Measurements from ENCODE around the gene TMEM272. TPM values are rescaled to one million over a fixed set of nuclear protein-coding genes. Genes with fewer than 3 reads are reported as not detected.

TMEM272 gene
- total RNA-seq, 1 experiment from 2014 or later, result 0.17 TPM

- H3K27me3 ChIP-seq (ENCODE audit: insufficient read depth, low read length), result peaks cover 6% of the 10 kb centered on the region; the same call in 1 of the 2 replicates
- H3K27ac ChIP-seq (ENCODE audit: low read depth, low read length), result no peak overlapping the region
- peaks cover 0 to 16% of the 10 kb centered on the region in 2 experiments; a peak in 3 of 4 replicates for H3K4me1 ChIP-seq (ENCODE audit: control insufficient read depth in 1 of 2, insufficient read depth in 2 of 2, low read length in 2 of 2)
- POLR2A ChIA-PET, result interaction anchor here (0.9 kb wide), 1 partner anchor 15 kb away, joined by 3 read pairs; no protein-coding TSS in a partner anchor
- BruUV-seq (replicated peaks), result no TSS peak
- no peaks in the 10 kb centered on the region for H4K20me1 ChIP-seq (ENCODE audit: insufficient read depth)
- no peaks in the 10 kb centered on the region for H3K79me2 ChIP-seq (ENCODE audit: insufficient read depth, low read length)
- no peak overlapping the region for H3K4me3 ChIP-seq (replicated peaks in 1 of 2; ENCODE audit: low read depth in 1 of 2, low read length in 2 of 2)
- H3K9me3 ChIP-seq (ENCODE audit: control insufficient read depth in 1 of 2, insufficient read depth in 1 of 2, low read depth in 1 of 2, low read length in 2 of 2), result no peaks in the 10 kb centered on the region
- no peak for ATAC-seq
- no peaks in the 10 kb centered on the region for H3K36me3 ChIP-seq (ENCODE audit: control insufficient read depth in 1 of 2, insufficient read depth in 2 of 2, low read length in 2 of 2)
- no peak for DNase-seq (ENCODE audit: low read depth, low spot score)
- intact Hi-C loops (cut with micrococcal nuclease), result no loop called here
- CTCF ChIA-PET, result no interaction called here
- RAD21 ChIA-PET (ENCODE audit: low non-redundant PET in 1 of 2, low total read pairs in 2 of 2, uncharacterized antibody in 2 of 2, unreplicated experiment in 2 of 2), result no interaction called here
- H3K9ac ChIP-seq (ENCODE audit: low read length), result no peak overlapping the region
- H3K4me2 ChIP-seq (ENCODE audit: low read length), result no peak overlapping the region
- H3K9me2 ChIP-seq (ENCODE audit: insufficient read depth), result no peaks in the 10 kb centered on the region
- H2AFZ ChIP-seq (ENCODE audit: low read depth, low read length, poor library complexity, severe bottlenecking), result no peak overlapping the region
- TF ChIP-seq CBX3 (IDR thresholded peaks at IDR 0.05; ENCODE audit: low read depth) (no peak), JUND (IDR thresholded peaks at IDR 0.05) (no peak)
Measured at GRCh38 chr13:51820016-51820597, 24.9 kb downstream of the TMEM272 start.

DNA sequence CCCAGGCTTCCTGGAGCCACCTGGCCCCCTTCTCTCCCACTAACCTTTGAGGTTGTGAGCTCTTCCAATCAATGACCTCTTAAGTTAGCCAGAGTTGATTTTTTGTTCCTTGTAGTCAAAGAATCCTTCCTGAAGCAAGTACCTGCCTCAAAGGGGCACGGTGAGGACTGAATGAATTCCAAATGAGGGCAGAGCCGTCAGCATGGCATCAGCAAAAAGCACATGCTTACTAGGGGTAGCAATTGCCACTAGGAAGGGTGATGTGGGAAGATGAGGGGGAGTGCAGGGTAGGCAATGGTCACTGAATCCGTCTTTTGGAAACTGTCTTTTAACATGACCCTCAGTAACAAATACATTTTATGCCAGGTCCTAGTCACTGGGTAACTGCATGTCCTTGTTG, 25.4 kb downstream of the TMEM272 start:
- H3K27me3 ChIP-seq (ENCODE audit: insufficient read depth, low read length), result peaks cover 6% of the 10 kb centered on the region; the same call in 1 of the 2 replicates
- intact Hi-C loops (cut with micrococcal nuclease), result no loop called here
- no peaks in the 10 kb centered on the region for H4K20me1 ChIP-seq (ENCODE audit: insufficient read depth)
- no peaks in the 10 kb centered on the region for H3K9me3 ChIP-seq (ENCODE audit: control insufficient read depth in 1 of 2, insufficient read depth in 1 of 2, low read depth in 1 of 2, low read length in 2 of 2)
- no peaks in the 10 kb centered on the region for H3K36me3 ChIP-seq (ENCODE audit: control insufficient read depth in 1 of 2, insufficient read depth in 2 of 2, low read length in 2 of 2)
- POLR2A ChIA-PET, result interaction anchor here (0.9 kb wide), 1 partner anchor 14 kb away, joined by 3 read pairs; no protein-coding TSS in a partner anchor
- no peak overlapping the region for H2AFZ ChIP-seq (ENCODE audit: low read depth, low read length, poor library complexity, severe bottlenecking)
- H3K4me2 ChIP-seq (ENCODE audit: low read length), result no peak overlapping the region
- H3K27ac ChIP-seq (ENCODE audit: low read depth, low read length), result no peak overlapping the region
- peaks cover 0 to 22% of the 10 kb centered on the region in 2 experiments; a peak in 3 of 4 replicates for H3K4me1 ChIP-seq (ENCODE audit: control insufficient read depth in 1 of 2, insufficient read depth in 2 of 2, low read length in 2 of 2)
- H3K9ac ChIP-seq (ENCODE audit: low read length), result no peak overlapping the region
- ATAC-seq, result no peak
- H3K9me2 ChIP-seq (ENCODE audit: insufficient read depth), result no peaks in the 10 kb centered on the region
- no TSS peak for BruUV-seq (replicated peaks)
- no peak for DNase-seq (ENCODE audit: low read depth, low spot score)
- RAD21 ChIA-PET (ENCODE audit: low non-redundant PET in 1 of 2, low total read pairs in 2 of 2, uncharacterized antibody in 2 of 2, unreplicated experiment in 2 of 2), result no interaction called here
- H3K79me2 ChIP-seq (ENCODE audit: insufficient read depth, low read length), result no peaks in the 10 kb centered on the region
- no peak overlapping the region for H3K4me3 ChIP-seq (replicated peaks in 1 of 2; ENCODE audit: low read depth in 1 of 2, low read length in 2 of 2)
- CTCF ChIA-PET, result no interaction called here
- TF ChIP-seq REST (IDR thresholded peaks at IDR 0.05; ENCODE audit: low read depth) (no peak), CTCF (IDR thresholded peaks at IDR 0.05 in 2 of 3, conservative IDR thresholded peaks at IDR 0.05 in 1 of 3; ENCODE audit: borderline replicate concordance in 1 of 3, insufficient read depth in 1 of 3, low read depth in 2 of 3, low read length in 2 of 3) (no peak), YY1 (IDR thresholded peaks at IDR 0.05; ENCODE audit: extremely low read depth, insufficient replicate concordance, low read depth, low read length) (no peak), ZNF274 (IDR thresholded peaks at IDR 0.05; ENCODE audit: low read depth, low read length) (no peak), MAX (IDR thresholded peaks at IDR 0.05) (no peak), EZH2 (IDR thresholded peaks at IDR 0.05) (no peak), EZH2phosphoT487 (IDR thresholded peaks at IDR 0.05; ENCODE audit: borderline replicate concordance) (no peak), SRF (IDR thresholded peaks at IDR 0.05; ENCODE audit: low read depth) (no peak), RAD21 (IDR thresholded peaks at IDR 0.05; ENCODE audit: low read depth) (no peak), TCF7L2 (IDR thresholded peaks at IDR 0.05; ENCODE audit: borderline replicate concordance, extremely low read depth, insufficient read depth, insufficient read length) (no peak), FOSL1 (IDR thresholded peaks at IDR 0.05; ENCODE audit: low read depth) (no peak), EGR1 (IDR thresholded peaks at IDR 0.05; ENCODE audit: low read depth) (no peak), JUND (IDR thresholded peaks at IDR 0.05) (no peak)
- TF ChIP-seq, protein P1, sequence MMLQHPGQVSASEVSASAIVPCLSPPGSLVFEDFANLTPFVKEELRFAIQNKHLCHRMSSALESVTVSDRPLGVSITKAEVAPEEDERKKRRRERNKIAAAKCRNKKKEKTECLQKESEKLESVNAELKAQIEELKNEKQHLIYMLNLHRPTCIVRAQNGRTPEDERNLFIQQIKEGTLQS (IDR thresholded peaks at IDR 0.05), result no peak
